ENCODE data around the gene SNN. TPM values are rescaled to one million over a fixed set of nuclear protein-coding genes. Genes with fewer than 3 reads are reported as not detected.

SNN gene
- total RNA-seq, 4 donors from 2014 or later, result 4.1 to 30.1 (median 23.0) TPM

DNA sequence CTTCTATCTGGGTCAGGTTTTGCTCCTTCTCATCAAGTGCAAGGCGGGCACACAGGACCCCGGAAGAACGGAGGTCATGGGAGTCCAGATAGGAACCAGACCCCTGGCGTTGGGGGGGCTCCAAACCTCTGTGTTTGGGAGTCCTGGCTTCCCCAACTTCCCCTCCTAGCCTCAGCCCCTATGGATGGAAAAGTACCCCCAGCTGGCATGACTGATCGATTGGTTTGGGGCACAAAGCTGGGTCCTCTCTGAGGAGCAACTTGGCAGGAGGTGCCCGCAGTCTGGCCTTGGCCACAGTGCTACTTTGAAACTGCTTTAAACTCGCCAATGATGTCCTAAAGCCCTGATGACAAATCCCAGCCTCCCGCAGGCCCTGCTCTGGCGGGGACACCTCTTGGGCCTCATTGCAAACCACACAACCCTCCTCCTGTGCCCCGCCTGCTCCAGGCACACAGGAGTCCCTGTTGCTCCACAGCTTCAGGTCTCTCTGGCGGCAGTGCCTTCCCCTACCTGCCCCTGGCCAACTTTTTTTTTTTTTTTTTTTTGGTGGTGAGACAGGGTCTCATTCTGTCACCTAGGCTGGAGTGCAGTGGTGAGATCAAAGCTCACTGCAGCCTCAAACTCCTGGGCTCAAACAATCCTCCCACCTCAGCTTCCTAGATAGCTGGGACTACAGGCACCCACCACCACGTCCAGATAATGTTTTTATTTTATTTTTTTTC, 38.0 kb upstream of the SNN start:
- intact Hi-C loops (cut with DNase I; ENCODE audit: low total_unique reads), result no loop called here
- H3K27me3 ChIP-seq, result no peaks in the 10 kb centered on the region
- H3K4me1 ChIP-seq, result no peaks in the 10 kb centered on the region
- H3K4me3 ChIP-seq, result no peak overlapping the region
- H3K36me3 ChIP-seq, result no peaks in the 10 kb centered on the region
- DNase-seq, result no peak
- no peaks in the 10 kb centered on the region for H3K9me3 ChIP-seq
- no peak for TF ChIP-seq POLR2A (IDR thresholded peaks at IDR 0.05)
- TF ChIP-seq, protein P1, sequence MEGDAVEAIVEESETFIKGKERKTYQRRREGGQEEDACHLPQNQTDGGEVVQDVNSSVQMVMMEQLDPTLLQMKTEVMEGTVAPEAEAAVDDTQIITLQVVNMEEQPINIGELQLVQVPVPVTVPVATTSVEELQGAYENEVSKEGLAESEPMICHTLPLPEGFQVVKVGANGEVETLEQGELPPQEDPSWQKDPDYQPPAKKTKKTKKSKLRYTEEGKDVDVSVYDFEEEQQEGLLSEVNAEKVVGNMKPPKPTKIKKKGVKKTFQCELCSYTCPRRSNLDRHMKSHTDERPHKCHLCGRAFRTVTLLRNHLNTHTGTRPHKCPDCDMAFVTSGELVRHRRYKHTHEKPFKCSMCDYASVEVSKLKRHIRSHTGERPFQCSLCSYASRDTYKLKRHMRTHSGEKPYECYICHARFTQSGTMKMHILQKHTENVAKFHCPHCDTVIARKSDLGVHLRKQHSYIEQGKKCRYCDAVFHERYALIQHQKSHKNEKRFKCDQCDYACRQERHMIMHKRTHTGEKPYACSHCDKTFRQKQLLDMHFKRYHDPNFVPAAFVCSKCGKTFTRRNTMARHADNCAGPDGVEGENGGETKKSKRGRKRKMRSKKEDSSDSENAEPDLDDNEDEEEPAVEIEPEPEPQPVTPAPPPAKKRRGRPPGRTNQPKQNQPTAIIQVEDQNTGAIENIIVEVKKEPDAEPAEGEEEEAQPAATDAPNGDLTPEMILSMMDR (IDR thresholded peaks at IDR 0.05), result no peak
- no peak overlapping the region for H3K27ac ChIP-seq

DNA sequence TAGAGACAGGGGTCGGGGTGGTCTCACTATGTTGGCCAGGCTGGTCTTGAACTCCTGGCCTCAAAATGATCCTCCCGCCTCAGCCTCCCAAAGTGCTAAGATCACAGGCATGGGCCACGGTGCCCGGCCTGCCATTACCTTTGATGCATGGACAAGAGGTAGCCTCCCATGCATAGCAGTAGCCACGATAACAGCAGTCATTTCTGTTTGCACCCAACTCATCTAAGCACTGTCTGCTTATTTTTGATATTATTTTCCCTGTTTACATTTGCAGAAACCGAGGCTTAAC, 37.5 kb upstream of the SNN start:
- intact Hi-C loops (cut with DNase I; ENCODE audit: low total_unique reads), result no loop called here
- H3K9me3 ChIP-seq, result no peaks in the 10 kb centered on the region
- no peak overlapping the region for H3K27ac ChIP-seq
- H3K36me3 ChIP-seq, result no peaks in the 10 kb centered on the region
- no peaks in the 10 kb centered on the region for H3K27me3 ChIP-seq
- DNase-seq, result no peak
- no peak overlapping the region for H3K4me3 ChIP-seq
- TF ChIP-seq, protein P1 (IDR thresholded peaks at IDR 0.05), result no peak
- TF ChIP-seq POLR2A (IDR thresholded peaks at IDR 0.05), result no peak
- H3K4me1 ChIP-seq, result no peaks in the 10 kb centered on the region

DNA sequence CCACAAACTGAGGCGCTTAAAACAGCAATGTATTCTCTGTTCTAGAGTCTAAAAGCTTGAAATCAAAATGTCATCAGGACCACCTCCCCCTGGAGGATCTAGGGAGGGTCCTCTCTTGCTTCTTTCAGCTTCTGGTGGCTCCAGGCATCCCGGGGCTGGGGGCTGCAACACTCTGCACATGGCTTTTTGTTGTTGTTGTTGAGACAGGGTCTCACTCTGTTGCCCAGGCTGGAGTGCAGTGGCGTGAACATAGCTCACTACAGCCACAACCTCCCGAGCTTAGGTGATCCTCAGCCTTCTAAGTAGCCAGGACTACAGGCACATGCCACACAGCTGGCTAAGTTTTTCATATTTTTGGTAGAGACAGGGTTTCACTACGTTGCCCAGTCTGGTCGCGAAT, 37.0 kb upstream of the SNN start:
- no peaks in the 10 kb centered on the region for H3K9me3 ChIP-seq
- H3K4me1 ChIP-seq, result no peaks in the 10 kb centered on the region
- H3K36me3 ChIP-seq, result no peaks in the 10 kb centered on the region
- no peak overlapping the region for H3K4me3 ChIP-seq
- DNase-seq, result no peak
- intact Hi-C loops (cut with DNase I; ENCODE audit: low total_unique reads), result no loop called here
- H3K27ac ChIP-seq, result peak overlapping the region in 1 of 2 donors; percentile 79
- TF ChIP-seq, protein P1 (IDR thresholded peaks at IDR 0.05), result no peak
- no peak for TF ChIP-seq POLR2A (IDR thresholded peaks at IDR 0.05)
- H3K27me3 ChIP-seq, result no peaks in the 10 kb centered on the region

DNA sequence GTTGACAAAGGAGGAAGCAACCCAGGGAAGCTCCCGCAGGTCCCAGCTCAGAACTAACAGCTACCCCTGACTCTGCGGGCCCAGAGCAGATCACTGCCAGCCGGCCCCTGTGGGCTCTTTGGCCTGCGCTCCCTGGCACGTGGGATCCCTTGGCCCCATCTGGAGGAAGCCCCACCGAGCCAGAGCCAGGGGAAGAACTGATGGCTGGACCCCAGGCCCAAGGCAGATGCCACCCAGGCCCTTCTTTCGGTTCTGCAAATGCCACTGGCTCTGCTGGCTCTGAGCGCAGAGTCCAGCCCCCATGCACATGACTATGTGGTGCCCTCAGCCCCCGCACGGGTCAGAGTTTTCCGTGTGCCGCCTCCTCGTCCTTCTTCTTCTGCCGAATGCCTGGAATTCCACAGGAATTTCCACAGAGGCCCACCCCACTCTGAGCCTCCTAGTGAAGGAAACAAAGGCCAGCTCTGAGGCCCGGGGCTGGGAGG, 35.8 kb upstream of the SNN start:
- no peaks in the 10 kb centered on the region for H3K36me3 ChIP-seq
- no peaks in the 10 kb centered on the region for H3K4me1 ChIP-seq
- TF ChIP-seq, protein P1 (IDR thresholded peaks at IDR 0.05), result peak in 1 of 4 experiments; percentile 5
- TF ChIP-seq POLR2A (IDR thresholded peaks at IDR 0.05), result no peak
- peak; percentile 71 to 78 for DNase-seq
- no peaks in the 10 kb centered on the region for H3K27me3 ChIP-seq
- H3K9me3 ChIP-seq, result no peaks in the 10 kb centered on the region
- intact Hi-C loops (cut with DNase I; ENCODE audit: low total_unique reads), result no loop called here
- H3K27ac ChIP-seq, result peak overlapping the region; percentile 79 to 82
- H3K4me3 ChIP-seq, result no peak overlapping the region

DNA sequence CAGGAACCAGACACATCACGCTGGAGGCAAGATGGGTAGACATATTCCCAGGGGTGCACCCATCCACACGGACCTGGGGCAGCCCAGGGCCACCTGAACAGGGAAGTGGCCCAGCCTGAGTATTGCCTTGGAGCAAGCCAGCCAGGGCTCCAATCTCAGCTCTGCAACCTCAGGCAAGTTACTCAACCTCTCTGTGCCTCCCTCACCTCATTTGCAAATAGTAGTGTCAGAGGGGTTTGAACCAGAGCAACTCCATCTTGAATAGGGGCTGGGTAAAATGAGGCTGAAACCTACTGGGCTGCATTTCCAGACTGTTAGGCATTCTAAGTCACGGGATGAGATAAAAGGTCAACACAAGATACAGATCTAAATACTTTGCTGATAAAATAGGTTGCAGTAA, 35.1 kb upstream of the SNN start:
- Histone ChIP-seq H3K27me3 (no peaks in the 10 kb centered on the region), H3K27ac (peak overlapping the region; percentile 79 to 82), H3K4me1 (no peaks in the 10 kb centered on the region), H3K36me3 (no peaks in the 10 kb centered on the region), H3K4me3 (no peak overlapping the region), H3K9me3 (no peaks in the 10 kb centered on the region)
- DNase-seq, result no peak
- intact Hi-C loops (cut with DNase I; ENCODE audit: low total_unique reads), result no loop called here
- no peak for TF ChIP-seq POLR2A (IDR thresholded peaks at IDR 0.05)
- TF ChIP-seq, protein P1 (IDR thresholded peaks at IDR 0.05), result no peak

Data from uterus (tissue), 4 donors.